ENCODE data around the gene DDX25. TPM values are rescaled to one million over a fixed set of nuclear protein-coding genes. Genes with fewer than 3 reads are reported as not detected.

Gene DDX25
- total RNA-seq, 2 donors from 2014 or later, result not detected

- no peaks in the 10 kb centered on the region for H3K4me1 ChIP-seq
- no peaks in the 10 kb centered on the region for H3K27me3 ChIP-seq
- TF ChIP-seq CTCF (IDR thresholded peaks at IDR 0.05), result no peak
- H3K9me3 ChIP-seq, result no peaks in the 10 kb centered on the region
- no peak overlapping the region for H3K4me3 ChIP-seq
- H3K27ac ChIP-seq, result no peak overlapping the region
- no peak for DNase-seq (ENCODE audit: low spot score)
- no peaks in the 10 kb centered on the region for H3K36me3 ChIP-seq
Measured at GRCh38 chr11:125929445-125930075, 25.3 kb downstream of the DDX25 start.

GRCh38 chr11:125930076-125930450, 25.8 kb downstream of the DDX25 start:
- no peak for TF ChIP-seq CTCF (IDR thresholded peaks at IDR 0.05)
- no peak for DNase-seq (ENCODE audit: low spot score)
- Histone ChIP-seq H3K27me3 (no peaks in the 10 kb centered on the region), H3K9me3 (no peaks in the 10 kb centered on the region), H3K4me3 (no peak overlapping the region), H3K36me3 (no peaks in the 10 kb centered on the region), H3K27ac (no peak overlapping the region), H3K4me1 (no peaks in the 10 kb centered on the region)

GRCh38 chr11:125931116-125931515, 26.8 kb downstream of the DDX25 start:
- Histone ChIP-seq H3K9me3 (no peaks in the 10 kb centered on the region), H3K4me3 (no peak overlapping the region), H3K27me3 (no peaks in the 10 kb centered on the region), H3K27ac (no peak overlapping the region), H3K4me1 (no peaks in the 10 kb centered on the region), H3K36me3 (no peaks in the 10 kb centered on the region)
- no peak for DNase-seq (ENCODE audit: low spot score)
- no peak for TF ChIP-seq CTCF (IDR thresholded peaks at IDR 0.05)

- TF ChIP-seq CTCF (IDR thresholded peaks at IDR 0.05), result no peak
- peak; percentile 7 for DNase-seq (ENCODE audit: low spot score)
- no peaks in the 10 kb centered on the region for H3K4me1 ChIP-seq
Measured at GRCh38 chr11:125931668-125932067, 27.4 kb downstream of the DDX25 start.

GRCh38 chr11:125932301-125932700, 28.0 kb downstream of the DDX25 start:
- Histone ChIP-seq H3K9me3 (no peaks in the 10 kb centered on the region), H3K36me3 (no peaks in the 10 kb centered on the region), H3K27me3 (no peaks in the 10 kb centered on the region), H3K4me3 (no peak overlapping the region), H3K27ac (no peak overlapping the region), H3K4me1 (no peaks in the 10 kb centered on the region)
- TF ChIP-seq CTCF (IDR thresholded peaks at IDR 0.05), result no peak
- peak; percentile 34 for DNase-seq (ENCODE audit: low spot score)

More at GRCh38 chr11:125931668-125932067, 27.4 kb downstream of the DDX25 start:
- Histone ChIP-seq H3K27ac (no peak overlapping the region), H3K4me3 (no peak overlapping the region), H3K36me3 (no peaks in the 10 kb centered on the region), H3K9me3 (no peaks in the 10 kb centered on the region), H3K27me3 (no peaks in the 10 kb centered on the region)
